B cell (primary cell): ENCODE results near the gene SRRM1. TPM values are rescaled to one million over a fixed set of nuclear protein-coding genes. Genes with fewer than 3 reads are reported as not detected.
"Not testable (repeated sequence)": the region's sequence is repeated elsewhere in the genome, so short reads cannot be mapped to it uniquely, and the experiment has no call there.

Source experiments
- ATAC-seq: fragments of 200-7000 bp; cut with Tn5 transposase; one replicate; pipeline ENCODE4 v1.10.0; 2021; ENCODE audit warnings: low read depth, mild to moderate bottlenecking, moderate number of reproducible peaks, moderate library complexity
- CTCF ChIA-PET: fragments of 350-600 bp; sonication (Branson Sonifier 250); formaldehyde crosslinking; loops from one replicate; lab custom pipeline; 2021; ENCODE audit warnings: antibody characterized with exemption, inconsistent platforms; lab: Charles Lee
- POLR2A ChIA-PET: fragments of 350-600 bp; sonication (Branson Sonifier 250); formaldehyde crosslinking; loops from one replicate; lab custom pipeline; 2021; ENCODE audit warnings: antibody characterized with exemption; lab: Charles Lee
- DNase-seq: peaks from one replicate; pipeline ENCODE4 v3.0.0; 2013
- H2AFZ ChIP-seq: 2 replicates; pipeline ENCODE4 v1.6.1; 2012; ENCODE audit warnings: mild to moderate bottlenecking, low read depth, low read length; ENCODE audit not compliant: insufficient read depth, poor library complexity, severe bottlenecking
- H3K27ac ChIP-seq, 2 donors: 1 replicate in 1 of 2; 2 replicates in 1 of 2; pipeline ENCODE4 v1.5.1; 2012 to 2013; ENCODE audit warnings: low read length in 2 of 2, mild to moderate bottlenecking in 2 of 2, moderate library complexity in 1 of 2
- H3K27me3 ChIP-seq, 4 experiments: fragments of 200-600 bp in 1 of 4; sonication (generic) in 1 of 4; replicated peaks in 1 of 4; 1 replicate in 2 of 4; 2 replicates in 2 of 4; pipeline versions ENCODE4 v1.6.1 to v1.7.0; 2013 to 2016; ENCODE audit warnings: low read length in 3 of 4, mild to moderate bottlenecking in 2 of 4, mixed read lengths in 1 of 4, moderate library complexity in 1 of 4; ENCODE audit not compliant: insufficient read depth in 4 of 4, control insufficient read depth in 3 of 4; ENCODE audit errors: control extremely low read depth in 1 of 4
- H3K36me3 ChIP-seq, 2 experiments: replicated peaks in 1 of 2; 1 replicate in 1 of 2; 2 replicates in 1 of 2; pipeline versions ENCODE4 v1.6.1 to v1.7.1; 2013; ENCODE audit warnings: low read length in 1 of 2; ENCODE audit not compliant: insufficient read depth in 2 of 2, control insufficient read depth in 1 of 2; ENCODE audit errors: control extremely low read depth in 1 of 2, extremely low read depth in 1 of 2
- H3K4me1 ChIP-seq, 2 donors: fragments of 200-600 bp in 1 of 2; sonication (generic) in 1 of 2; 1 replicate in 1 of 2; 2 replicates in 1 of 2; pipeline versions ENCODE4 v1.5.1 to v1.6.1; 2013 to 2017; ENCODE audit warnings: low read length in 2 of 2; ENCODE audit not compliant: control insufficient read depth in 2 of 2, insufficient read depth in 2 of 2
- H3K4me2 ChIP-seq: replicated peaks from 2 replicates; pipeline ENCODE3; 2012; ENCODE audit warnings: mild to moderate bottlenecking, low read depth, low read length; ENCODE audit not compliant: poor library complexity, severe bottlenecking
- H3K4me3 ChIP-seq, 5 experiments: fragments of 200-600 bp in 1 of 5; sonication (generic) in 1 of 5; 1 replicate in 3 of 5; 2 replicates in 2 of 5; pipeline versions ENCODE4 v1.5.1 to v1.7.0; 2011 to 2016; ENCODE audit warnings: low read length in 4 of 5, mild to moderate bottlenecking in 4 of 5, low read depth in 2 of 5, control low read depth in 1 of 5, moderate library complexity in 1 of 5; ENCODE audit not compliant: insufficient read depth in 1 of 5; ENCODE audit errors: control extremely low read depth in 1 of 5, extremely low read depth in 1 of 5
- H3K79me2 ChIP-seq: fragments of 200-600 bp; sonication (generic); one replicate; pipeline ENCODE4 v1.6.0; 2016; ENCODE audit warnings: low read length; ENCODE audit not compliant: control insufficient read depth, insufficient read depth
- H3K9ac ChIP-seq: fragments of 200-600 bp; sonication (generic); 2 replicates; pipeline ENCODE4 v1.6.1; 2017; ENCODE audit warnings: mild to moderate bottlenecking, low read length, moderate library complexity
- H3K9me3 ChIP-seq, 3 donors: one replicate each; pipeline versions ENCODE4 v1.6.1 to v1.7.1; 2013; ENCODE audit warnings: low read length in 2 of 3; ENCODE audit not compliant: control insufficient read depth in 2 of 3, insufficient read depth in 1 of 3; ENCODE audit errors: control extremely low read depth in 1 of 3
- H4K20me1 ChIP-seq: 2 replicates; pipeline ENCODE4 v1.6.0; 2012; ENCODE audit warnings: mild to moderate bottlenecking, low read length; ENCODE audit not compliant: insufficient read depth, control insufficient read depth, poor library complexity, severe bottlenecking
- H3K27ac Mint-ChIP-seq: one replicate; pipeline ENCODE4 v1.8.0; 2021; ENCODE audit warnings: mixed read lengths
- H3K27me3 Mint-ChIP-seq: one replicate; pipeline ENCODE4 v1.8.0; 2021; ENCODE audit warnings: mixed read lengths
- H3K4me1 Mint-ChIP-seq: one replicate; pipeline ENCODE4 v1.8.0; 2021; ENCODE audit warnings: mixed read lengths
- H3K4me3 Mint-ChIP-seq: one replicate; pipeline ENCODE4 v1.8.0; 2021; ENCODE audit warnings: mixed read lengths
- H3K9me3 Mint-ChIP-seq: one replicate; pipeline ENCODE4 v1.8.0; 2022; ENCODE audit warnings: mixed read lengths; ENCODE audit not compliant: insufficient read depth
- EZH2 ChIP-seq: IDR thresholded peaks from 2 replicates; pipeline ENCODE4 v1.6.1; 2012; ENCODE audit warnings: borderline replicate concordance, low read depth, mild to moderate bottlenecking, moderate library complexity, low read length; ENCODE audit not compliant: insufficient read depth, poor library complexity, severe bottlenecking
- WGBS: methylation state at CpG from one replicate; pipeline ENCODE4 v1.1.5; 2013; ENCODE audit warnings: missing lambda C conversion rate; ENCODE audit not compliant: insufficient coverage; 5-methylcytosine and 5-hydroxymethylcytosine counted together
- intact Hi-C: fragments of 100-400 bp; cut with micrococcal nuclease; formaldehyde crosslinking; loops from one replicate; pipeline ENCODE4 v1.10.0; 2022
- polyA plus RNA-seq: library from polyadenylated mRNA; depleted of rRNA; stranded (reverse); fragments of >200 nt; gene quantifications from 2 replicates; pipeline ENCODE4 v1.2.3, GENCODE V29; 2012
- total RNA-seq, 2 donors: library from RNA; stranded (reverse); fragments of 120-200 nt in 1 of 2; gene quantifications; 1 replicate in 1 of 2; 2 replicates in 1 of 2; pipeline versions ENCODE4 v1.2.3 to v1.2.4, GENCODE V29; 2013 to 2022
- TF ChIP-seq, protein P1 (sequence below): fragments of 200-600 bp; IDR thresholded peaks from one replicate; pipeline ENCODE4 v1.8.0; 2022; ENCODE audit warnings: antibody characterized with exemption, mild to moderate bottlenecking

SRRM1 gene
- total and polyA plus RNA-seq, 2 donors (not counting 1 experiment from before 2014, with no cell fraction given), result 88.5 to 238 TPM

DNA sequence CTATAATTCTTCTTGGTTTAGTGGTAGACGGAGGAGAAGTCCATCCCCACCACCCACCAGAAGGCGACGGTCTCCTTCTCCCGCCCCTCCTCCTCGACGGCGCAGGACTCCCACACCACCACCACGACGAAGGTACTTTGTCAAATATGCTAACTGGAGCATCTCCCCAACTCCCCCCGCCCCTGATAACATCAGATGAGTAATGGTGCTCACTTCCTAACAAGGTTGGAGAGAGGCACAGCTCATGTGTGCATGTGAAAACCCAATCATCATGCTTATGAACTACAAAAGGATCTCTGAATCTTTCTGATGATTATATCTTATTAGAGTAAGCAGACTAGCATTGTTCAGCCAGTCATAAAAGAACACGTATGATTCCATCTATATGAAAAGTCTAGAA lies 23.7 kb downstream of the SRRM1 start:
- Histone ChIP-seq H4K20me1 (peaks cover 18% of the 10 kb centered on the region), H3K4me1 (no peaks in the 10 kb centered on the region), H3K9me3 (no peaks in the 10 kb centered on the region), H3K9ac (no peak overlapping the region), H3K36me3 (peaks cover 14 to 88% of the 10 kb centered on the region in 2 experiments), H3K27ac (no peak overlapping the region), H3K4me3 (no peak overlapping the region), H3K27me3 (no peaks in the 10 kb centered on the region), H3K4me2 (no peak overlapping the region), H2AFZ (no peak overlapping the region), H3K79me2 (peaks cover 3% of the 10 kb centered on the region)
- ATAC-seq, result no peak
- Mint-ChIP-seq H3K4me1 (no peaks in the 10 kb centered on the region), H3K27ac (no peak overlapping the region), H3K4me3 (no peak overlapping the region), H3K9me3 (no peaks in the 10 kb centered on the region), H3K27me3 (no peaks in the 10 kb centered on the region)
- DNase-seq, result no peak
- ChIA-PET CTCF (no interaction called here), POLR2A (no interaction called here)
- WGBS, result no CpG with 5 or more reads among the region's 11 CpGs
- intact Hi-C loops, result no loop called here
- no peak for TF ChIP-seq EZH2
- TF ChIP-seq, protein P1, sequence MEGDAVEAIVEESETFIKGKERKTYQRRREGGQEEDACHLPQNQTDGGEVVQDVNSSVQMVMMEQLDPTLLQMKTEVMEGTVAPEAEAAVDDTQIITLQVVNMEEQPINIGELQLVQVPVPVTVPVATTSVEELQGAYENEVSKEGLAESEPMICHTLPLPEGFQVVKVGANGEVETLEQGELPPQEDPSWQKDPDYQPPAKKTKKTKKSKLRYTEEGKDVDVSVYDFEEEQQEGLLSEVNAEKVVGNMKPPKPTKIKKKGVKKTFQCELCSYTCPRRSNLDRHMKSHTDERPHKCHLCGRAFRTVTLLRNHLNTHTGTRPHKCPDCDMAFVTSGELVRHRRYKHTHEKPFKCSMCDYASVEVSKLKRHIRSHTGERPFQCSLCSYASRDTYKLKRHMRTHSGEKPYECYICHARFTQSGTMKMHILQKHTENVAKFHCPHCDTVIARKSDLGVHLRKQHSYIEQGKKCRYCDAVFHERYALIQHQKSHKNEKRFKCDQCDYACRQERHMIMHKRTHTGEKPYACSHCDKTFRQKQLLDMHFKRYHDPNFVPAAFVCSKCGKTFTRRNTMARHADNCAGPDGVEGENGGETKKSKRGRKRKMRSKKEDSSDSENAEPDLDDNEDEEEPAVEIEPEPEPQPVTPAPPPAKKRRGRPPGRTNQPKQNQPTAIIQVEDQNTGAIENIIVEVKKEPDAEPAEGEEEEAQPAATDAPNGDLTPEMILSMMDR, result no peak

DNA sequence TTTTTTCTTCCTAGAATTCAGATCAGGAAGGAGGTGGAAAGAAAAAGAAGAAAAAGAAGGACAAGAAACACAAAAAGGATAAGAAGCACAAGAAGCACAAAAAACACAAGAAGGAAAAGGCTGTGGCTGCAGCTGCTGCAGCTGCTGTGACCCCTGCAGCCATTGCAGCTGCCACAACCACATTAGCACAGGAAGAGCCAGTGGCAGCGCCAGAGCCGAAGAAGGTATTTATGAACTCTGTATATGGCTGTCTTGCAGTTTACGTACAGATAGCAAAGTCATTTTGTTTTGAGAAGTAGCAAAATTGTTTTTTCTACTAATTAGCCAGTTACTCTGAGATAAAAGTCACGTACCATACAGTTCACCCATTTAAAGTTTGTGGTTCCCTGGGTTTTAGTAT lies 28.3 kb downstream of the SRRM1 start:
- H3K4me1 ChIP-seq, H3K9me3 ChIP-seq, H3K27me3 Mint-ChIP-seq, H3K79me2 ChIP-seq, intact Hi-C loops, POLR2A ChIA-PET, H3K4me3 ChIP-seq, DNase-seq, H4K20me1 ChIP-seq, H3K4me3 Mint-ChIP-seq, H3K27ac Mint-ChIP-seq, H3K9me3 Mint-ChIP-seq, ATAC-seq, H3K27me3 ChIP-seq, H3K9ac ChIP-seq, H3K4me1 Mint-ChIP-seq, H3K4me2 ChIP-seq, H2AFZ ChIP-seq, H3K27ac ChIP-seq: not testable (repeated sequence)
- CTCF ChIA-PET, result interaction anchor here (1.0 to 1.5 kb wide), 4 partner anchors 17 to 165 kb away, joined by 3 to 9 read pairs (median 6); no protein-coding TSS in a partner anchor
- WGBS, result no CpG with 5 or more reads among the region's 4 CpGs
- H3K36me3 ChIP-seq, result peaks cover 13 to 79% of the 10 kb centered on the region in 2 experiments

DNA sequence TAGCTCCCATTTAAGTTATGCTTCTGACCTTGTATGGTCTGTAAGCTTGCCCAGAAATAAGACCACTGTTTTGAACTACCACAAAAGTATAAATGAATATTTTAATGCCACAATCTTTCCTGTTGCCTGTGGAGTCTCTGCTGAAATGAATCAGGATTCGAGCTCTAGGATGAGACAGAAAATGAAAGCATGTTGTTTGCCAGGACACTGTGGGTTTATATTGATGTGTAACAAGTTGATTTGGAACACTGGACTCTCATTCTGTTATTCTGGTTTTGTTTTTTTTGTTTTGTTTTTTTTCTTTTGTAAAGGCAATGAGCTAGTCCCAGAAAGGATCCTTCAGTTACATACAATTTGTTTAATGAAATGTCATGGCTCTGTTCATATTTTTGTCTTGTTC lies 29.6 kb downstream of the SRRM1 start:
- H3K4me1 Mint-ChIP-seq, ATAC-seq, POLR2A ChIA-PET, H3K27me3 ChIP-seq, intact Hi-C loops, H3K4me3 ChIP-seq, H3K4me3 Mint-ChIP-seq, H3K9me3 Mint-ChIP-seq, H3K27ac ChIP-seq, H3K27me3 Mint-ChIP-seq, H3K9me3 ChIP-seq, H3K4me2 ChIP-seq, DNase-seq, H3K27ac Mint-ChIP-seq, H3K4me1 ChIP-seq, H3K9ac ChIP-seq, H2AFZ ChIP-seq, H4K20me1 ChIP-seq, H3K79me2 ChIP-seq: not testable (repeated sequence)
- CTCF ChIA-PET, result interaction anchor here (1.1 to 1.3 kb wide), 2 partner anchors 19 to 158 kb away, joined by 4 to 5 read pairs; no protein-coding TSS in a partner anchor
- H3K36me3 ChIP-seq, result peaks cover 17 to 69% of the 10 kb centered on the region in 2 experiments
- 60% methylated on average over 1 of the region's 1 CpG for WGBS
